DOHH2 (cell line): ENCODE data around the gene ADH4.

Experiments used
- H3F3A ChIP-seq: fragments of 200-600 bp; sonication (generic), shearing (Covaris generic); 2 replicates; pipeline ENCODE4 v1.6.0; 2016; ENCODE audit warnings: antibody characterized with exemption, mild to moderate bottlenecking; ENCODE audit not compliant: control insufficient read depth, insufficient read depth
- H3K27ac ChIP-seq: fragments of 200-600 bp; sonication (generic); 2 replicates; pipeline ENCODE4 v1.5.1; 2014; ENCODE audit warnings: low read depth, mild to moderate bottlenecking, low read length, moderate library complexity
- H3K27me3 ChIP-seq: fragments of 200-600 bp; sonication (generic); 2 replicates; pipeline ENCODE4 v1.6.1; 2014; ENCODE audit warnings: mild to moderate bottlenecking, low read length, mixed read lengths; ENCODE audit not compliant: control insufficient read depth
- H3K36me3 ChIP-seq: fragments of 200-600 bp; sonication (generic); 2 replicates; pipeline ENCODE4 v1.6.1; 2014; ENCODE audit warnings: mild to moderate bottlenecking, low read length, moderate library complexity, mixed read lengths; ENCODE audit not compliant: control insufficient read depth
- H3K4me1 ChIP-seq: fragments of 200-600 bp; sonication (generic); 2 replicates; pipeline ENCODE4 v1.6.1; 2014; ENCODE audit warnings: mild to moderate bottlenecking, low read length, mixed read lengths; ENCODE audit not compliant: control insufficient read depth
- H3K4me2 ChIP-seq: fragments of 200-600 bp; sonication (generic); 2 replicates; pipeline ENCODE4 v1.6.0; 2014; ENCODE audit warnings: mild to moderate bottlenecking, low read length, moderate library complexity
- H3K4me3 ChIP-seq: fragments of 200-600 bp; sonication (generic); 2 replicates; pipeline ENCODE4 v1.5.1; 2014; ENCODE audit warnings: mild to moderate bottlenecking, low read length, mixed read lengths
- H3K79me2 ChIP-seq: fragments of 200-600 bp; sonication (generic); 2 replicates; pipeline ENCODE4 v1.6.1; 2014; ENCODE audit warnings: mild to moderate bottlenecking, low read length, mixed read lengths; ENCODE audit not compliant: control insufficient read depth
- H3K9me2 ChIP-seq: fragments of 200-600 bp; sonication (generic); replicated peaks from 2 replicates; pipeline ENCODE4 v1.6.1; 2014; ENCODE audit warnings: mild to moderate bottlenecking, low read length, mixed read lengths; ENCODE audit not compliant: control insufficient read depth
- H3K9me3 ChIP-seq: fragments of 200-600 bp; sonication (generic); 2 replicates; pipeline ENCODE4 v1.6.1; 2014; ENCODE audit warnings: antibody characterized with exemption, low read length, mixed read lengths; ENCODE audit not compliant: control insufficient read depth, insufficient read depth
- H4K20me1 ChIP-seq: fragments of 200-600 bp; sonication (generic); 2 replicates; pipeline ENCODE4 v1.6.0; 2014; ENCODE audit warnings: low read depth, mild to moderate bottlenecking, antibody characterized with exemption, low read length, moderate library complexity; ENCODE audit not compliant: control insufficient read depth, insufficient read depth
- CTCF ChIP-seq: fragments of 200-600 bp; sonication (generic); IDR thresholded peaks from one replicate; pipeline ENCODE4 v1.5.1; 2014; ENCODE audit warnings: antibody characterized with exemption, mild to moderate bottlenecking, low read depth, low read length; ENCODE audit not compliant: poor library complexity, severe bottlenecking
- EZH2phosphoT487 ChIP-seq: fragments of 200-600 bp; sonication (generic); IDR thresholded peaks from 2 replicates; pipeline ENCODE4 v1.6.1; 2017; ENCODE audit warnings: borderline replicate concordance, mild to moderate bottlenecking, antibody characterized with exemption, low read length, moderate library complexity, mixed read lengths

The ADH4 gene

DNA sequence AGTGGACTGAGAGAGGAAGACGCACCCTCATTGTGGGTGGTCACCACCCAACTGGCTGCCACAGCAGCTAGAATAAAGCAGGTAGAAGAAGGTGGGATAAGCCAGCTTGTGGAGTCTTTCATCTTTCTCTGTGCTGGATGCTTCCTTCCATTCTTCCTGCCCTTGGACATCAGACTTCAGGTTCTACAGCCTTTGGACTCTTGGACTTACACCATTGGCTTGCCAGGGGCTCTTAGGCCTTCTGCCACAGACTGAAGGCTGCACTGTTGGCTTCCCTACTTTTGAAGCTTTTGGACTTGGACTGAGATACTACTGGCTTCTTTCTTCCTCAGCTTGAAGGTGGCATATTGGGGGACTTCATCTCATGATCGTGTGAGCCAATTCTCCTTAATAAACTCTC lies 41.5 kb upstream of the ADH4 start:
- no peaks in the 10 kb centered on the region for H3K36me3 ChIP-seq
- H3K9me3 ChIP-seq: no peaks in the 10 kb centered on the region
- H3K27me3 ChIP-seq: no peaks in the 10 kb centered on the region
- H3K4me2 ChIP-seq: no peak overlapping the region
- no peaks in the 10 kb centered on the region for H3K79me2 ChIP-seq
- H3K9me2 ChIP-seq: no peaks in the 10 kb centered on the region
- no peaks in the 10 kb centered on the region for H3F3A ChIP-seq
- TF ChIP-seq CTCF (no peak), EZH2phosphoT487 (no peak)
- H3K4me3 ChIP-seq: no peak overlapping the region
- H4K20me1 ChIP-seq: no peaks in the 10 kb centered on the region
- H3K27ac ChIP-seq: no peak overlapping the region
- H3K4me1 ChIP-seq: no peaks in the 10 kb centered on the region

GRCh38 chr4:99180382-99181070 lies 36.4 kb upstream of the ADH4 start:
- Histone ChIP-seq H3K79me2 (no peaks in the 10 kb centered on the region), H4K20me1 (no peaks in the 10 kb centered on the region), H3K4me3 (no peak overlapping the region), H3K27me3 (no peaks in the 10 kb centered on the region), H3K27ac (no peak overlapping the region), H3K4me2 (no peak overlapping the region), H3K36me3 (no peaks in the 10 kb centered on the region), H3K9me2 (no peaks in the 10 kb centered on the region), H3K4me1 (no peaks in the 10 kb centered on the region), H3F3A (no peaks in the 10 kb centered on the region), H3K9me3 (no peaks in the 10 kb centered on the region)
- TF ChIP-seq CTCF (no peak), EZH2phosphoT487 (no peak)

GRCh38 chr4:99179626-99180025 lies 35.5 kb upstream of the ADH4 start:
- Histone ChIP-seq H3K27me3 (no peaks in the 10 kb centered on the region), H3K9me2 (no peaks in the 10 kb centered on the region), H4K20me1 (no peaks in the 10 kb centered on the region), H3K79me2 (no peaks in the 10 kb centered on the region), H3K4me1 (no peaks in the 10 kb centered on the region), H3F3A (no peaks in the 10 kb centered on the region), H3K4me2 (no peak overlapping the region), H3K4me3 (no peak overlapping the region), H3K27ac (no peak overlapping the region), H3K36me3 (no peaks in the 10 kb centered on the region), H3K9me3 (no peaks in the 10 kb centered on the region)
- no peak for TF ChIP-seq CTCF
- no peak for TF ChIP-seq EZH2phosphoT487
